Tongue (tissue), 2 donors: ENCODE measurements around the gene CHD1. TPM values are rescaled to one million over a fixed set of nuclear protein-coding genes. Genes with fewer than 3 reads are reported as not detected.

Experiments
- DNase-seq: peaks from one replicate; pipeline ENCODE4 v3.0.0-alpha.2; 2015
- total RNA-seq: library from RNA; depleted of rRNA; stranded (reverse); fragments of >200 nt; gene quantifications from one replicate; pipeline ENCODE4 v1.2.3, GENCODE V29; 2014

CHD1 gene
- total RNA-seq, 1 donor from 2014 or later, result 89.0 TPM

- no peak for DNase-seq
These were observed 29.4 kb downstream of the CHD1 start for GRCh38 chr5:98899456-98899855.

- DNase-seq, result no peak
These were observed 30.1 kb downstream of the CHD1 start for GRCh38 chr5:98898743-98899142.

- DNase-seq, result no peak
These were observed 37.2 kb downstream of the CHD1 start for GRCh38 chr5:98891591-98891990.

GRCh38 chr5:98880598-98880997, 48.2 kb downstream of the CHD1 start:
- no peak for DNase-seq

- no peak for DNase-seq
These were observed 48.7 kb downstream of the CHD1 start for GRCh38 chr5:98880151-98880550.

- no peak for DNase-seq
These were observed 51.2 kb downstream of the CHD1 start for GRCh38 chr5:98877600-98877999.

- no peak for DNase-seq
These were observed 56.1 kb downstream of the CHD1 start for GRCh38 chr5:98872674-98873073.

GRCh38 chr5:98865690-98866089, 63.1 kb downstream of the CHD1 start:
- DNase-seq, result no peak

GRCh38 chr5:98847054-98847453, 81.8 kb downstream of the CHD1 start:
- no peak for DNase-seq

GRCh38 chr5:98846520-98846919, 82.3 kb downstream of the CHD1 start:
- no peak for DNase-seq

- DNase-seq, result no peak
These were observed 82.9 kb downstream of the CHD1 start for GRCh38 chr5:98845878-98846277.

- no peak for DNase-seq
These were observed 83.9 kb downstream of the CHD1 start for GRCh38 chr5:98844865-98845264.

GRCh38 chr5:98843481-98843880, 85.3 kb downstream of the CHD1 start:
- no peak for DNase-seq

- DNase-seq, result no peak
These were observed 87.9 kb downstream of the CHD1 start for GRCh38 chr5:98840946-98841345.

- DNase-seq, result no peak
These were observed 89.1 kb downstream of the CHD1 start for GRCh38 chr5:98839469-98840383.

GRCh38 chr5:98836175-98836574, 92.6 kb downstream of the CHD1 start:
- no peak for DNase-seq

- no peak for DNase-seq
These were observed 101.1 kb downstream of the CHD1 start for GRCh38 chr5:98827588-98828284.

GRCh38 chr5:98827161-98827560, 101.6 kb downstream of the CHD1 start:
- DNase-seq, result peak; percentile 75

- no peak for DNase-seq
These were observed 103.0 kb downstream of the CHD1 start for GRCh38 chr5:98825582-98826375.

- DNase-seq, result peak; percentile 45
These were observed 112.1 kb downstream of the CHD1 start for GRCh38 chr5:98816582-98817222.

GRCh38 chr5:98813755-98814154, 115.1 kb downstream of the CHD1 start:
- no peak for DNase-seq

GRCh38 chr5:98810206-98810605, 118.6 kb downstream of the CHD1 start:
- DNase-seq, result no peak
